ENCODE data around the gene EVPLL.
"Not testable (repeated sequence)": the region's sequence is repeated elsewhere in the genome, so short reads cannot be mapped to it uniquely, and the experiment has no call there.

The EVPLL gene

DNA sequence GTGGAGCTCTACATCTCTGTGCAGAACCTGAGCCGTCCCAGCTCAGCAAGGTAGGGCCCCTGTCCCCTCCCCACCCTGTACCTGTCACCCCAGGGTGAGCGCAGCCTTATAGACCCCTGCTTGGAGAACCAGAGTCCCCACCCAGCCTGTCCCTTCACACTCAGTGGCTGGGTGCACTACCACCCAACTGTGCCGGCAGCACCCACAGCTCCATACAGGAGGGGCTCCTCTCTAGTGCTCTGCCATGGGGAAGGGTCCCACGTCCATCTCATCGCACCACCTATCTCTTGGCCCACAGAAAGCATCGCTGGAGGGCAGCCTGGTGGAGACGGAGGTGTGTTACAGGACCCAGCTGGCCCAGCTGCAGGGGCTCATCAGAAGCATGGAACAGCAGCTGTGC is 45.4 kb downstream of the EVPLL start:
- not testable (repeated sequence) for DNase-seq (ENCODE audit: low spot score); FAIRE-seq

- not testable (repeated sequence) for FAIRE-seq; DNase-seq (ENCODE audit: low spot score)
Observed at GRCh38 chr17:18425593-18425992, 48.0 kb downstream of the EVPLL start.

DNA sequence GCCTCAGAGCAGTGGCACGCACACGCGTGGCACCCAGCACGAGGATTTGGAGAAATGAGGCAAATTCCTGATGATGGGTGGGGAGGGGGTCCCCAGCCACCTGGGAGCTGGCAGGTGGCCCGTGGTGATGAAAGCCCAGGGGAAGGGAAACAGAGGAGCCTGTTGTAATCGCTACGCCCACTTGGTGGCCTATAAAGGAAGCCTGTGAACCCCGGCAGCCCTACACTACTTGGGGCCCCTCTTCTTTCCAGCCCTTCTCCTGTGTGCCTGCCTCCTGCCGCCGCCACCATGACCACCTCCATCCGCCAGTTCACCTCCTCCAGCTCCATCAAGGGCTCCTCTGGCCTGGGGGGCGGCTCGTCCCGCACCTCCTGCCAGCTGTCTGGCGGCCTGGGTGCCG is 49.1 kb downstream of the EVPLL start:
- DNase-seq (ENCODE audit: low spot score); FAIRE-seq: not testable (repeated sequence)

- not testable (repeated sequence) for DNase-seq (ENCODE audit: low spot score); FAIRE-seq
Observed at GRCh38 chr17:18432206-18432605, 54.6 kb downstream of the EVPLL start.

All from RCC 7860 (cell line).